HTERT RPE-1 (cell line): ENCODE measurements around the gene PHIP.

Experiments
- in situ Hi-C: fragments of 300-500 bp; cut with MboI; formaldehyde crosslinking; loops from 4 replicates; pipeline ENCODE4 v1.14.3; 2020; ENCODE audit warnings: low sequenced_read_pairs

PHIP gene

DNA sequence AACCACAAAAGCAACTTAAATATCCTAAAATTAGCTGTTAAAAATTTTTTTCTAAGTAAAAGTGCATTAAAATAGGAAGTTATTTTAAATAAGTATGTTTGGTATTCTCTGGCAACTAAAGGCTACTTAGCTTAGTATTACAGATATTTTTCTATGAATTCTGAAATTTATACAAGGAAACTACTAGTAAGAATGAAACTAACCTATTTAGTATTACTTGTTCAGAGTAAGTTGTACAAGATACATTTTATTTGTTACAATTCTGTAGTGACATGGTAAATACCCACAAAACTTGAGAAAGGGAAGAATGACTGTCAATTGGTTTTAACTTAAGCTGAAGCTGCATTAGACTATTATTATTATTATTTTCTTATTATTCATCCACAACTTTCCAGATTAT, 6.5 kb downstream of the PHIP start:
- in situ Hi-C loops = no loop called here

DNA sequence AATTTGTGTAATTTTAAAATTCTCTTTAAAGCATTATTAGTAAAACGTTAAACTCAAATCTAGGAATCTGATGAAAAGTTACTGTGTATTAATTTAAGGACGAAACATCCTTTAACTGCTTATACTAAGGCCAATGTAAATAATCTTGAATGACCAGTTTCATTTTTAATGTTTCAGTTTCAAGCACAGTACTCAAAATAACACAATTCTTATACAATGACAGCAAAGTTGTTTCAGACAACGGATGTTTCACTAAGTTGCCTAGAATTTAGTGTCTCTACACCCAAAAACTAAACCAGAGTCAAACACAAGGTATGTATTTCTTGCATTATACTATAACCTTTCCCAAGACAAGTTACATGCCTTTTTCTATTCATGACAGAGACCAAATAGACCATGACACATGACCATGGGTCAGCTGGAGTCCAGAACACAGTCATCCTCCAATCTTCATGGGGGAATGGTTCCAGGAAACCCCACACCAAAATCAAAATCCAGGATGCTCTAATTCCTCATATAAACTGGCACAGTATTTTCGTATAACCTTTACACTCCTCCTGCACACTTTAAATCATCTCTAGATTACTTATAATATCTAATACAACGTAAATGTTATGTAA, 7.7 kb downstream of the PHIP start:
- in situ Hi-C loops = no loop called here

DNA sequence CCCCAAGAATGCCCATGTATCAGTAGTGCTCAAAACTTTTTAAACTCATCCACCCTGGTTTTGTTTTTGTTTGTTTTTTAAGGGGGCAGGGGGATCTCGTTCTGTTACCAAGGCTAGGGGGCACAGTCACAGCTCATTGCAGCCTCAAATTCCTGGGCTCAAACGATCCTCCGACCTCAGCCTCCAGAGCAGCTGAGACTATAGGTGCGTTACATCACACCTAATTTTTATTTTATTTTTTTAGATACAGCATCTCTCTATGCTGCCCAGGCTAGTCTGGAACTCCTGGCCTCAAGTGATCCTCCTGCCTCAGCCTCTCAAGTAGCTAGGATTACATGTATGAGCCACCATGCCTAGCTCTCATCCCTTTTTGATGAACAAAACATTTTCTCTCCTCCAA, 11.2 kb downstream of the PHIP start:
- in situ Hi-C loops = no loop called here

DNA sequence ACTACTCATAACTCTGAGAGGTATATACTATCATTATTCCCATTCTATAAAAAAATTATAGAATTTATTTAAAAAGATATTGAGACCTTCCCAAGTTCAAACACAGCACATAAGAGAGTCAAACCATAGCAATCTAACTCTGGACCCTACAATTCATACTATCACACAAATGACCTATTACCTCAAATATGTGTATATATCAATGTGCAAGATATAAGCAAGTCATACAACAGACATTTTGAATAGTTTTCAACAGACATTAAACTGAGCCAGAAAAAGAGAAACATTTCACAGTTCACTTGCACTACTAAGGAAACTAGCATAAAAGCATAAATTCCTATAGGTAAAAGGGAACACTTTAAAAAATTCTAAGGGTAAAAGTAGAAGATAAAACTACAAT, 11.7 kb downstream of the PHIP start:
- in situ Hi-C loops = no loop called here

DNA sequence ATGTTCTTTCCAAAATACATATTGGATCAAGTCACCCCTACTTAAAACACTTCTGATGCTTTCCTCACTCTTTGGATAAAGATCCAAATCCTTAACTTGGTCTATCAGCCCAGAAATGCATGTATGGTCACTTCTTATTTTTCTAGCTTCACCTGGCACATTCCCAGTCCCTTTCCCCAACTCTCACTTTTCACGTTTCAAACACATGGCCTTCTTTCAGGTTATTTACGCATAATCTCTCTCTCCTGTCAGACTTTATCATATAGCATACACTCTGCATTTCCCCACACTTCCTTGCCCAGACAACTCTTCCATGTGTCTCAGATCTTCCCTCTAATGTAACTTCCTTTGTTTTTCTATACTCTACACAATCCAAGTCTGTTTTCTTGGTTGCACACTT, 12.8 kb downstream of the PHIP start:
- in situ Hi-C loops = no loop called here

DNA sequence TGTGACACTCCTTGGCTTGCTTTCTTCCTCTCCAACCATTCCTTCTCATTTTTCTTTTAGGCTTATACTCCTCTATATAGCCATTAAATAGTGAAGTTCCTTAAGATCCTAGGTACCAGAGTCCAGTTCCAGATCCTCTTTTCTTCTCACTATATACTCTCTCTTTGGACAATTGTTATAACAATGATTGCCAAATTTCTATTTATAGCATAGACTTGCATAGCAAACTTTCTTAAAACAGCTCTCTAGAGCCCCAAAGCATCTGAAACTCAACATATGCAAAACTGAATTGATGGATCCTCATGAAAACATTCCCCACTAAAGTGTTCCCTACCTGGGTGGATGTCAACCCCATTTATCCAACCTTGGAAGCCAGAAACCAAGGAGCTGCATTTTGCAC, 13.4 kb downstream of the PHIP start:
- in situ Hi-C loops = no loop called here

DNA sequence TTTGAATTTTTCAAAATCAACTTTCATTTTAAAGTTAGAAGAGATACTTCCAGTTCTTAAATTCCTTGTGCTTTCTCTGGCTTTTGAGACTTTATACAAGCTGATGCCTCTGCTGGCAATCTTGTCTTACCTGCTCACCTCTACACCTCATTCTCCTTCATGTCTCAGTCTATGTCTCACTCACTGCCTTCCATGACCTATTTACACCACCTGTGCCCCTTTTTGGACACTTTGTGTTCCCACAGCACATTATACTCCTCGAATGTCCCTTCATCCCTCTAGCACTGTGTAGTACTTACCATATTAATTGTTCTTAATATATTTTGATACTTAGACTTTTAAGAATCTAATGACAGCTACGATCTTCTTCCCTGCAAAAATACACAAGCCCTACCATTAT, 15.3 kb downstream of the PHIP start:
- in situ Hi-C loops = no loop called here

DNA sequence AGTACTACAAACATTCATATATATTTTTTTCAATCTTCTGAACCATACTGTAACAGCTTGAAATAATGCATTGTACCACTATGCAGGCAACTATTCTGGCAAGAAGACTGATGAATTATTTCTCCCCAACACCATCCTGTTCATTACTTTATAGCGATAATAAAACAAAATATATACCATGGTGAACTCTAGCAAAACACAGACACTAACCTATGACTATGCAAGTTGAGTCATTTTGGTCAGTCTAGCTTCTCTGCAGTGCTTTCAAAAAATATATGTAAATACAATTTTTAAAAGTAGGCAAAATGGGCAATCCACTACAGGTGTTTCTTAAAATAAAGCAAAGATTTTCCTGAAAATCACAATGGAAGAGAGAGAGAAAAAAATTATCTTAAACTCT, 20.3 kb downstream of the PHIP start:
- in situ Hi-C loops = no loop called here

DNA sequence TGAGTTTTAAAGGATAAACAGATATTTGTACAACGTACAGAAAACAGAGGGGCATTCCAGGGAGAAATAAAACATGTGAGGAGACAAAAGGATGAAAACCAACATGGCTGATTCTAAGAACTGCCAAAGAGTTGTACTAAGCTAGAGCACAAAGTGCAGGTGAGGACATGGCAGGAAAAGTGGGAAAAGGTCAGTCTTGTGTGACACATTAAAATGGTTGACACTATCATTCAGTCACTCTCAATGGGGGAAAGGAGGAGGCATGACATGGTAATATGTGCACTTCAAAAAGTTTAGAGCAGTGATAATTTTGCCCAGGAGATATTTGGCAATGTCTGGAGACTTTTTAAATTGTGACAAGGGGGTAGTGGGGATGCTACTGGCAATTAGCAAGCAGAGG, 21.8 kb downstream of the PHIP start:
- in situ Hi-C loops = no loop called here

DNA sequence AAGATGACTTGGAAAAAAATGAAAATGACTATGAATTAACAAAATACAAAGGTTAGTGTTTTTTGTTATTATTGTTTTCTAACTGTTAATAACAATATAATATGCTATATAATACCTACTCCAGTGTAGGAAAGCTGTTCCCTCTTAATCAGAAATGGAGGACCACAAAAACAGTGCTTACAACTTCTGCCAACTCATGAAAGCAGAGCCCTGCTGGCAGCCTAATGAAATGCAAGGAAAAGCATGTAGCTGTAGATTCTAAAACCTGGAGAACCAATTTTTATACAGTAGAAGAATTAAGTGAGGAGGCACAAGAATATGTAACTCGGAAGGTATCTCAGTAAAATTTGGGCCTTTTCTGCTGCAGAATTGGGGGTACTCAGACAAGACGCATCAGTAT, 29.4 kb downstream of the PHIP start:
- in situ Hi-C loops = no loop called here

DNA sequence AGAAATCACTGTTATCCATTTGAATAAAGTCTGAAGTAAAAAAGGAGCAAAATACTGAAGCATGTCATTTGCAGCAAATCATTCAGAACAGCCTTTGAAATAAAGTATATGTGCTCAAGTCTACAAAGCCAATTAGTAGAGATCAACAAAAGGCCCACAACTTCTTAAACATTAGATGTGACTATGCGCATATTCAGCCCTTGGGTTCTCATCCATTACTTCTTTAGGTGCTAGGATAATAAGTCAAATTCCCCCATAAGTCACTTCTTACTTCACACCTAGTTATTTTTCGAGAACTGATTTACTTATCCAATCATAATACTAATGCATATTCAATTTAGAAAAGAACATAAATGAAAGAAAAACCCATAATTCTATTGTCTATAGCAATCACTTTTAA, 31.0 kb downstream of the PHIP start:
- in situ Hi-C loops = no loop called here

DNA sequence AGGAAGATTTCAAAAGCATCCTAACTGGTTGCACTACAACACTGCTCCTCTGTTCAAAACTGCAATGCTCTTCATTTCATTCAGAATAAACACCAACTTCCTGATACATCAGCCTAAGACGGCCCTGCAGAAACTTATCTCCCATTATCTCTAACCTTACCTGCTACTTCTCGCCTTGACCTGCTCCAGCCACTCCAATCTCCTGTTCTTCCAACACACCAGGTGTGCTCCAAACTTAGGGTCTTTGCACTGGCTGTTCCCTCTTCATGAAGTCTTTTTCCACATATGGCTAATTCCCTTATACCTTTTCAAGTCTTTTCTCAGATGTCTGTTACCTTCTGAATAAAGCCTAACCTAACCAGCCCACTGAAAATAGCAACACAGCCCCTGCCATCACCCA, 32.1 kb downstream of the PHIP start:
- in situ Hi-C loops = no loop called here

DNA sequence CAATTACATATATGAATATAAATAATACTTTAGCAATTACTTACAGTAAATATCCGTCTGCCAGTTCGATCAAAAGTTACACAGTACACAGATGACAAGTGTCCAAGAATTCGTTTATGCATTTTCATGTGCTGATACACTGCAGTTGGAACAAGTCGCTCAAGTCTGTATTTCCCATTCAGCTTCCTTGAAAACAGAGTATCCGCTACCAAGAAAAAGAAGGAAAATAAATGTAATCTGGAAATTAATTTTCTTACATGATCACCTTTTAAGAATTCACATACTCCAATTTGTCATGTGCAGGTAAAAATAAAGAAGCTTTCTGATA, 35.3 kb downstream of the PHIP start:
- in situ Hi-C loops = no loop called here

DNA sequence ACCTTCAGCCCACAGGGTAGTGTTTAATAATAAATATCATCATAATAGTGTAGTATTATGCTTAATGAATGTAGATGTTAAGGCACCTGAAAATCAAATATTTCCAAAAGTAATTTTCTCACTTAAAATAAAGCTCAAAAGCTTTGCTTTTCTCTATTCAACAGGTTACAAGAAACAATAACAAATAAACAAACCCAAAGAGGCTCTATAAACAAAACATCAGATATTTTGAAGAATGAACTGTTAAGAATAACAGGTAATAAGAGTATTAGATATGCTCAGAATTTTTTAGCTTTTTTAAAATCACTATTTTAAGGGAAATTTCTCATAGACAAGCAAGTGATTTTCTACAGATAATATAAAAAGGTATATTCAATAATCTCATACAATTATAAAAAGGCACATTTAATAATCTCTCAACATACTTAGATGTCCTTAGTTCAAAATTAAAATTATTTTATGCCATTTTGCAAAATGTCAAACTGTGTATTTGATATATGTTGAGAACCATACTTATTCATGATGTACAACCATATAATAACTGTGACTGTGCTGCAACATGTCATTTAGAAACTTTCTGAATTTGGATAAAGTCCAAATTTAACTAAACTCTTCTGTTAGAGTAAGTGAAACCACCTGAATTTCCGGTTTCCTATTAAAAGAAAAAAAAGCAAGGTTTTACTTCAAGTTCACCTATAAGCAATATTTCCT, 35.8 kb downstream of the PHIP start:
- in situ Hi-C loops = no loop called here

DNA sequence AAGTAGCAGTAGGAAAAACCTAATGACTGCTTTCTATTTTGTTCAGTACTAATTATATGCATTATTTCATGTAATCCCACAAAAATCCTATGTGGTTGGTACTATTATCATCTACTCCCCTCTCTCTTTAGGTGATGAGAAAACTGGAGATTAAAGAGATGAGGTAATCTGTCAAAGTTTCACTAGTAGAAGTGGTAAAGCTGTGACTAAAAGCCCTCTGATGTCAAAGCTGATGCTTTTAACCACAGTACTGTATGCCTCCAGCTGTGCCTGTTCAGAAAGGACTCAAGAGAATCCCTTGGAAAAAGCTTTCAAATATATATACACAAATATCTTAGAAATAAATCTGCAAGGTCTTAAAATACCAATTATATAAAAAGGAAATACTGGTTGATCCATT, 38.0 kb downstream of the PHIP start:
- in situ Hi-C loops = no loop called here

DNA sequence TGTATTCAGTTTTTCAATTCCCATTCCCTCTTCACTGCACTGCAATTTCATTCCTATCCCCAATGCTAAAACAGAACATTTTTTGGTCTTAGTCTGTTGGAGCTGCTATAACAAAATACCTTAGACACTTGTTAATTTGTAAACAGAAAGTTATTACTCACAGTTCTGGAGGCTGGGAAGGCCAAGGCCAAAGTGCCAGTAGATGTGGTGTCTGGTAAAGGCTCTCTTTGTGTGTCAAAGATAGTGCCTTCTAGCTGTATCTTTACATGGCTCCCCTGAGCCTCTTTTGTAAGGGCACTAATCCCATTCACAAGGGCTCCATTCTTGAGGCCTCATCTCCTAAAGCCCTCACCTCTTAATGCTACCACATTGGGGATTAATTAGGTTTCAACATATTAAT, 40.0 kb downstream of the PHIP start:
- in situ Hi-C loops = no loop called here

DNA sequence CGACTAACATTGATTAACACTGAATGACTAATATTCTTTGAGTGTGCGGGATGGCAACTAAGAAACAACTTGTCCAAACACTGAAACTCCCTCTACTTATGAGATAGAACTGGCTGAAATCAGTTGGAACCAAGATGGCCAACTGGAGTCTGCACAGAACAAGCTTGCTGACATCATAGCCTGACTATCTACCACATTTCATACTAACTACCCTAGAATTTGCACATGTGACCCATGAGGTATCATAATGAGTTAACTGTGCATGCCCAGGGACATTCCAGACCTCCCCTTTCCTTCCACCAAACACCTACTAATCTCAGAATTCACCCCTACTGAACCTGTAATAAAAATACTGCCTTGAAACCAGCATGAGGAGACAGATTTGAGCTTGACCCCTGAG, 43.2 kb downstream of the PHIP start:
- in situ Hi-C loops = no loop called here

DNA sequence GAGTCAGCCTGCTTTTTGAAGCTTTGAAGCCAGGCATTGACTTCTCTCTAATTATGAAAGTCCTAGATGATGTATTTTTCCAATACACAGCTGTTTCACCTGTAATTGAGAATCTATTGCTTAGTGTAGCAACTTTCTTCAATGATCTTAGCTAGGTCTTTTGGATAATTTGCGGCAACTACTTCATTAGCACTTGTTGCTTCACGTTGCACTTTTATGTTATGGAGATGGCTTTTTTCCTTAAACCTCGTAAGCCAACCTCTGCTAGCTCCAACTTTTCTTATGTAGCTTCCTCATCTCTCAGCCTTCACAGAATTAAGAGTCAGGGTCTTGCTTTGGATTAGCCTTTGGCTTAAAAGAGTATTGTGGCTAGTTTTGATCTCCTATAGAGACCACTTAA, 44.8 kb downstream of the PHIP start:
- in situ Hi-C loops = no loop called here

DNA sequence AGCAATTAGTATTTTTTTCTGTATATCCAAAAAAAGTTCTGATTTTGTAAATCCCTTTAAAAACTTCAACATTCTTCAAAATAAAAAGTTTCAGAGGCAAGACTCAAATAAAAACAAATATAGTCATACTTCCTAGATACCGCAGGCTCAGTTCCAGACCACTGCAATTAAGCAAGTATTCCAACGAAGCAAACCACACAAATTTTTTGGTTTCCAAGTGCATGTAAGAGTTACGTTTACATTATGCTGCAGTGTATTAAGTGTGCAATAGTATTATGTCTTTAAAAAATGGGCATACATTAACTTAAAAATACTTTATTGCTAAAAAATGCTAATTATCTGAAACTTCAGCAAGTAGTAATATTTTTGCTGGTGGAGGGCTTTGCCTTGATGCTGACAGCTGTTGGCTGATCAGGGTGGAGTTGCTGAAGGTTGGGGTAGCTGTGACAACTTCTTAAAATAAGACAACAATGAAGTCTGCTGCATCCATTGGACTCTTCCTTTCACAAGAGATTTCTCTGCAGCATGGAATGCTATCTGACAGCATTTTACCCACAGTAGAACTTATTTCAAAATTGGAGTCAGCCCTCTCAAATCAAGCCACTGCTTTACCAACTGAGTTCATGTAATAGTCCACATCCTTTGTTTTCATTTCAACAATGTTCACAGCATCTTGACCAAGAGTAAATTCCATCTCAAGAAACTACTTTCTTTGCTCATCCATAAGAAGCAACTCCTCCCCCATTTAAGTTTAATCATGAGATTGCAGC, 46.0 kb downstream of the PHIP start:
- in situ Hi-C loops = no loop called here

DNA sequence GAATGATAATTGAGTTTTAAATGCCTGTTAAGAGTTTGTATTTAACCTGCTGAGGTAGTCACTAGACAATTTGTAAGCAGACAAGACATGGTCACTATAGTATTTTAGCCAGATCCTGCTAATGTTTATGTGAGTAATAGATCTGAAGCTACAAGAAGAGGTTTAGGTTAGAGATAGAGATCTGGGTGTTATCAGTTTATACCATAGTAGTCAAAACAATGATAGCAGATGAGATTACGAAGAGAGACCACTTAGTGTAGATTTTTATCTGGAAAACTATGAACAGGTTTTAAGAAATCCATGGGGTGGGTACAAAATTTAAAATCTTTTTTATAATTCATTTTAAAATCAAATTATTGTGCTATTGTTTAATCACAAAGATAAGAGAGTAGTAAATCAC, 47.5 kb downstream of the PHIP start:
- in situ Hi-C loops = no loop called here

DNA sequence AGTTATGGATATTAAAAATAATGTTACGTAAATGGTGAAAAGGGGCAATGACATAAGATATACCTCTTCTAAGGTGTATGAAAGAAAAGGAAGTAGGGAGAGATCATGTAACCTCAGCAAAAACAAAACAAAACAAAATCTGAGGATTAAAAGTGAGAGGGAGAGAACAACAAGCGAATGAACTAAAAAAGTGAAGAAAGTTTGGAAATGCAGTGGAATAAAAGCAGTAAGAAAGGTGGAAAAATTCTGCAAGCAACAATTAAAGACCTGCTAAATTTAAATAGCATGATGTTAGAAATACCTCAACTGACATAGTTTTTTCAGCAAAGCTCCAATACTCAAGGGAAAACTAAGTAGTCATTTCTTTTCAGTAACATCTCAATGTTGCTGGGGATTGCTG, 48.0 kb downstream of the PHIP start:
- in situ Hi-C loops = no loop called here

DNA sequence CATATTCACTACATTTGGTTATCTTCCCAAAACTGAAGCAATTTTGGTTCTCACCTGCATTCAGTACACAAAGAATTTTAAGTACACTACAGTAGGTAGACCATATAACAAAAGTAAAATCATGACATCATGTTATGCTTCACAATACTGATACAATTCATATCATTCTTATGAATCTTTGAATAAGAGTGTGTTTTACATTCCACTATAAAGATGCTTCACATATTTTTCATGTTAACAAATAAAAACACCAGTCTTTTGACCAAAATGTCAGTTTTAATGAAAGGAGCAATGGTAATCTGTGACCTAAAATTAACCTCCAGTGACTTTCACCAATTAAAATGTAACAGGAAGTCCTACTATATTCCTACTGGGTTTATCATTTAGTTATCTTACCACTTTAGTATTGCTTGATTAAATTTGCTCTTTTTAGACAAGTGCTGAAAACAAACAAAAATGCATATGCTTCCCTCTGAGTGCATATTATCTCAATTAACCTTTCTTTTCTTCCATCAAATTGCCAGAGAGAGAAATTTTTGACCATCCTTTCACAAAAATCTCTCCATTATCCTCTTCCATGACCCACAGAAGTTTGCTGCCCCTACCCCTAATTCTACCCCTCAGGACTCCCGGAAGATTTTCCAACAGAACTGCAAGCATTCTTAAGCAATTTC, 49.3 kb downstream of the PHIP start:
- in situ Hi-C loops = no loop called here
